Measurements from ENCODE around the gene ROR1.

The ROR1 gene

DNA sequence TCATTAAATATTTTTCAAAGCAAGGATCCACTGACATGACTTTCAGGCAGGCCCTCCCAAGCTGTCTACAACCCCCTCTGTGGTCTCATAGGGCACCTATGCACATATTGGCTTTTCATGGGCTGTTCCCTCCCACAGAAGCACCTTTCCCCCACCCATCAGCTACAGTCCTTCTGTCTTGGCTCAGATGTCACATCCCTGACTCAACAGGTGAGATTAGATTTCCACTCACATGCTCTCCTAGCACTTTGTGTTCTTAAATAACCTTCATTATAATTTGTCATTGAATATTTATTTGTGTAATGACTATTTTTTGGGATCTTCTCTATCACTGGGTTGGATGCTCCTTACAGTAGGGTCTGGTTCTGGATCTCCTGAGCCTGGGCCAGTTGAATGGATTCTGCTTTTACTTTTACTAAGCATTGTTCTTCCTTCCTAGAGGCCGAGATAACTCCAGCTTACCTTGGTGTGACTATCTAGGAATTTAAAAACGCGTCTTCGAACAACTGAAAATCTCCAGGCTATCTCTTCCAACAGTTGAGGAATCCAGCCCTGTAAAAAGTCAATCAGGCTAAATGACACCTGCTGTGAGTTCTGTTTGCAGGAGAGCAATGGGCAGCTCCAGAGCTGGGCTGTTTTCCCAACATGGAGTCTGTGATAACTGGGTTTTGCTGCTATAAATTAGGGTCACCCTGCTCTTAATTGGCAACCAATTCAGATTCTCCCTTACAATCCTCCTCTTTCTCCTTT is 16.2 kb downstream of the ROR1 start:
- Histone ChIP-seq H3K9me3 (ENCODE audit: control insufficient read depth, low read length) (no peaks in the 10 kb centered on the region), H3K27me3 (replicated peaks; ENCODE audit: control insufficient read depth, insufficient read depth, low read length, poor library complexity, severe bottlenecking) (no peaks in the 10 kb centered on the region), H3K27ac (ENCODE audit: insufficient read depth, low read length, poor library complexity, severe bottlenecking) (no peak overlapping the region), H3K4me1 (ENCODE audit: control insufficient read depth, insufficient read depth, low read length, poor library complexity, severe bottlenecking) (no peaks in the 10 kb centered on the region), H3K4me3 (ENCODE audit: insufficient read depth, low read depth, low read length, poor library complexity, severe bottlenecking) (no peak overlapping the region), H3K36me3 (ENCODE audit: control insufficient read depth, insufficient read depth, low read length) (no peaks in the 10 kb centered on the region)
- DNase-seq, result no peak

DNA sequence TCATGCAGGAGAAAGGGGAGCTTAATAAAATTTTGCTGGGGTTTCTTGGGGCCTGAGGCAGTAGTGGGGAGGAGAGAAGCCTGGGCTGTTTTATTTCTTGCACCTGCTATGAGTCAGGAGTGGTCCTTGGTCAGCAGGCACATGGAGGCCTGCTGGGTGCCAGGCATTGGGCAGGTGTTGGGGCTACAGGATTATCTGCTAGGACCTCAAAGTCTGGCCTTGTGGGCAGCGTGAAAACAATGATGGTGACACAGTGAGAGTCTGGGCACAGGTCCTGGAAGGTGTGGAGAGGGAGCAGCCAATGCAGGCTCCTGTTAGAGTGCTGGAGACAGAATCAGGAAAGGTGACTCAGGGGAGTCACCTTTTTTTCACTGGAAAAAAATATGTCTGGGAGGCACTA is 17.2 kb downstream of the ROR1 start:
- Histone ChIP-seq H3K9me3 (ENCODE audit: control insufficient read depth, low read length) (no peaks in the 10 kb centered on the region), H3K27me3 (replicated peaks; ENCODE audit: control insufficient read depth, insufficient read depth, low read length, poor library complexity, severe bottlenecking) (no peaks in the 10 kb centered on the region), H3K4me3 (ENCODE audit: insufficient read depth, low read depth, low read length, poor library complexity, severe bottlenecking) (no peak overlapping the region), H3K4me1 (ENCODE audit: control insufficient read depth, insufficient read depth, low read length, poor library complexity, severe bottlenecking) (no peaks in the 10 kb centered on the region), H3K36me3 (ENCODE audit: control insufficient read depth, insufficient read depth, low read length) (no peaks in the 10 kb centered on the region), H3K27ac (ENCODE audit: insufficient read depth, low read length, poor library complexity, severe bottlenecking) (no peak overlapping the region)
- DNase-seq, result no peak

- Histone ChIP-seq H3K36me3 (ENCODE audit: control insufficient read depth, insufficient read depth, low read length) (no peaks in the 10 kb centered on the region), H3K4me3 (ENCODE audit: insufficient read depth, low read depth, low read length, poor library complexity, severe bottlenecking) (no peak overlapping the region), H3K4me1 (ENCODE audit: control insufficient read depth, insufficient read depth, low read length, poor library complexity, severe bottlenecking) (no peaks in the 10 kb centered on the region), H3K9me3 (ENCODE audit: control insufficient read depth, low read length) (no peaks in the 10 kb centered on the region), H3K27me3 (replicated peaks; ENCODE audit: control insufficient read depth, insufficient read depth, low read length, poor library complexity, severe bottlenecking) (no peaks in the 10 kb centered on the region), H3K27ac (ENCODE audit: insufficient read depth, low read length, poor library complexity, severe bottlenecking) (no peak overlapping the region)
- DNase-seq, result no peak
Observed at GRCh38 chr1:63792152-63792551, 18.3 kb downstream of the ROR1 start.

DNA sequence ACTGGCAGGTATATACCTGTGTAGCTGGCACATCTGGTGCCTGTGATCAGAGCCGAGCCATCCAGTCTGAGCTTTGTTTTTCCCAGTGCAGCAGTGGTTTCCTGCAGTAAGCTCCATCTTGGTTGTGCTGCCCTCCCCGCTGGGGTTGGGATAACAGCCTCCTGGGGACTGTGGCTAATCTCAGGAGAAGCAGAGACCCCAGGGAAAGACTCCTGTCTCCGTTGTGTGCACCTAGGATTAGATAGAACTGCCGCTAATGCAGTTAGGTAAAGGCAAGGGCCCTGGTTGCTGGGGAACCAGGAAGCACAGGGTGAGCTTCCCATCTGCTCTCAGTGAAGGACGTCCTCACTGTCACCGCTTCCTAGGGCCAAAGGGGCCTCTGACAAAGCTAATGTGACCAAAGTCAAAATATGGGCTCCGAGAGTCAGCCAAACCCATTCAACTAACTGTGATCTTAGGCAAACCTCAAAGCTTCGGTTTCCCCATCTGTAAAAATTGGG is 20.0 kb downstream of the ROR1 start:
- Histone ChIP-seq H3K9me3 (ENCODE audit: control insufficient read depth, low read length) (no peaks in the 10 kb centered on the region), H3K36me3 (ENCODE audit: control insufficient read depth, insufficient read depth, low read length) (no peaks in the 10 kb centered on the region), H3K27ac (ENCODE audit: insufficient read depth, low read length, poor library complexity, severe bottlenecking) (no peak overlapping the region), H3K27me3 (replicated peaks; ENCODE audit: control insufficient read depth, insufficient read depth, low read length, poor library complexity, severe bottlenecking) (no peaks in the 10 kb centered on the region), H3K4me1 (ENCODE audit: control insufficient read depth, insufficient read depth, low read length, poor library complexity, severe bottlenecking) (no peaks in the 10 kb centered on the region), H3K4me3 (ENCODE audit: insufficient read depth, low read depth, low read length, poor library complexity, severe bottlenecking) (no peak overlapping the region)
- DNase-seq, result no peak

DNA sequence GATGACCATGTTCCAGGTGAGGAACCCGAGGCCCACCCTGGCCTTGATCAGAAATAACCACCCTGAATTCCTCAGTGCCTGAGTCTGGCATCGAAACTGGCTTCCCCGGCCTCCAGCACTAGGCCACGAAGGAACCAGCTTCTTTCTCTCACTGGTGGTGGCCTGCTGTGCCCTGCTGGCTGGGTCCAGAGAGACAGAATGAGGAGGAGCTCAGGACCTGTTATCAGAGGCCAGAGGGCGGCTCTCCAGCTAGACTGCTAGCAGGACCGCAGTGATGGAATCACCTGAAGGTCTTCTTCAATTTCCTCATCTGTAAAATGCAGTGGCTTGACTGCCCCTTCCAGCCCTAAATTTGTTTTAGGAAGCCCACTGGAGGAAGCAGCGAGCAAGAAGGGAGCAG is 20.5 kb downstream of the ROR1 start:
- no peaks in the 10 kb centered on the region for H3K4me1 ChIP-seq (ENCODE audit: control insufficient read depth, insufficient read depth, low read length, poor library complexity, severe bottlenecking)
- H3K36me3 ChIP-seq (ENCODE audit: control insufficient read depth, insufficient read depth, low read length), result no peaks in the 10 kb centered on the region
- DNase-seq, result no peak
- H3K27ac ChIP-seq (ENCODE audit: insufficient read depth, low read length, poor library complexity, severe bottlenecking), result no peak overlapping the region
- H3K27me3 ChIP-seq (replicated peaks; ENCODE audit: control insufficient read depth, insufficient read depth, low read length, poor library complexity, severe bottlenecking), result no peaks in the 10 kb centered on the region
- H3K9me3 ChIP-seq (ENCODE audit: control insufficient read depth, low read length), result no peaks in the 10 kb centered on the region
- H3K4me3 ChIP-seq (ENCODE audit: insufficient read depth, low read depth, low read length, poor library complexity, severe bottlenecking), result no peak overlapping the region

DNA sequence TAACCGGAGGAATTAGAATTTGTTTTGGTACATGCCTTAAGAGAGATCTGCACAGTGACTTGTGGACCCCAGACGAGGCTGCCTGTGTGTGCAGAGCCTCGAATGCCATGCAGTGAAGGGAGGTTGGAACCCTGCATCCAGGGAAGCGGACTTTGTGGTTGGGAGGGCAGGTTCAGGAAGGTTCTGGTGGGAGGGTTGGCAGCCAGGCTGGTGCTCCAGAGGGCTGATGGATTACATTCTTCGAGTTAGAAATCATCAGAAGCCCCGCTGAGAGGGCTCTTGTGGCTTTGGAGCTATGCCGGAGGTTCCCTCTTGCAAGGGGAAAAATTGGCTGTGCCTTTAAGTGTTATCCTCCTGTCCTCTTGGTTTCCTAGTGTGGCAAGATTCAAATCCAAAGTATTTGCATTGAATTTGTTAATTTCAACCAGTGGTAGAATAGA is 21.1 kb downstream of the ROR1 start:
- H3K27me3 ChIP-seq (replicated peaks; ENCODE audit: control insufficient read depth, insufficient read depth, low read length, poor library complexity, severe bottlenecking), result no peaks in the 10 kb centered on the region
- H3K27ac ChIP-seq (ENCODE audit: insufficient read depth, low read length, poor library complexity, severe bottlenecking), result no peak overlapping the region
- H3K9me3 ChIP-seq (ENCODE audit: control insufficient read depth, low read length), result no peaks in the 10 kb centered on the region
- DNase-seq, result no peak
- H3K4me3 ChIP-seq (ENCODE audit: insufficient read depth, low read depth, low read length, poor library complexity, severe bottlenecking), result no peak overlapping the region
- H3K4me1 ChIP-seq (ENCODE audit: control insufficient read depth, insufficient read depth, low read length, poor library complexity, severe bottlenecking), result no peaks in the 10 kb centered on the region
- H3K36me3 ChIP-seq (ENCODE audit: control insufficient read depth, insufficient read depth, low read length), result no peaks in the 10 kb centered on the region

DNA sequence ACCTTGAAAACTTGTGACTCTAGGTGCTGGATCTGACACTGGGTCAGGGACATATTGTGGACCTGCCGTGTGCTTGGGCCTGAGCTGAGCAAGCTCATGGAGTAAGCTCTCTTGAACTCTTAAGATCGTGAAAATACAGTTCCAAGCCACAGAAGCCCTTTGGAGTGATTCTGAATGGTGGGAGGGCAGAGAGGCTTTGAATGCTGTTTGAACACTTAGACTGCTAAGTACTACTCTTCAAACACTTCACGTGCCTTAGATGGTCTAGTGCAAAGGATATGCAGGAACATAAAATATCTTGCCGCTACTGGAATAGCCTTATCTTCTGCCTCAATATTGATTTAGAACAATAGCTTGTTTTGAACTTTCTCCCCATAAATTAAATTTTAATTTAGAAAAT is 21.6 kb downstream of the ROR1 start:
- no peaks in the 10 kb centered on the region for H3K27me3 ChIP-seq (replicated peaks; ENCODE audit: control insufficient read depth, insufficient read depth, low read length, poor library complexity, severe bottlenecking)
- no peaks in the 10 kb centered on the region for H3K9me3 ChIP-seq (ENCODE audit: control insufficient read depth, low read length)
- H3K4me3 ChIP-seq (ENCODE audit: insufficient read depth, low read depth, low read length, poor library complexity, severe bottlenecking), result no peak overlapping the region
- DNase-seq, result no peak
- H3K4me1 ChIP-seq (ENCODE audit: control insufficient read depth, insufficient read depth, low read length, poor library complexity, severe bottlenecking), result no peaks in the 10 kb centered on the region
- no peak overlapping the region for H3K27ac ChIP-seq (ENCODE audit: insufficient read depth, low read length, poor library complexity, severe bottlenecking)
- no peaks in the 10 kb centered on the region for H3K36me3 ChIP-seq (ENCODE audit: control insufficient read depth, insufficient read depth, low read length)

DNA sequence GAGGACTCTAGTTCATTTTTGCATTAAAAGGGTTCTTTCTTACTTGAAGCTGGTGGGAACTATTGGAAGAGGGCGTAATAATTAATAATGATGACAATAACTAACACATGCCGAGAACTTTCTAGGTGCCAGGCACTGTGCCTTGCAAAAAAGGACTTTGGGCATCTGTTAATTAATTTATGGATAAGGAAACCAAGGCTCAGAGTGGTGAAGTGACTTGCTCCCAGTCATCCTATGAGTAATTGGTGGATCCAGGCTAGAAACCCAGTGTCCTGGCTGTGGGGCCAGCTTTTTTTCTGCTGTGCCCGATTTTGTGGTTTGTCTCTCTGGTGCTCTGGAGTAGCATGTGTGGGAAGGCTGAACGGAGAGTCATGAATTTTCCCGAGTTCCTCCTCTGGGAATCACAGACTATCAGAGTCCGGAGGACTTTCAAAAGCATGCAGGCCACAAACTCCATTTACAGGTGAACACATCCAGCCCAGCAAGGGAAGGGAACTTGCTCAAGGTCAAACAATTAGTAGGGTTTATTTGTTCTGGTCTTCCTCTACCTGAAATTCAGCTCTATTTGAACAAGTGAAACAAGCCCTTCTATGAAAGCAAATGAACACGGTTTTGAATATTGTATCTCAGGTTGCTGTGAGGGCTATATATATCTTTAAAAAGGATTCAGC is 23.4 kb downstream of the ROR1 start:
- Histone ChIP-seq H3K4me1 (ENCODE audit: control insufficient read depth, insufficient read depth, low read length, poor library complexity, severe bottlenecking) (no peaks in the 10 kb centered on the region), H3K36me3 (ENCODE audit: control insufficient read depth, insufficient read depth, low read length) (no peaks in the 10 kb centered on the region), H3K4me3 (ENCODE audit: insufficient read depth, low read depth, low read length, poor library complexity, severe bottlenecking) (no peak overlapping the region), H3K27ac (ENCODE audit: insufficient read depth, low read length, poor library complexity, severe bottlenecking) (no peak overlapping the region), H3K27me3 (replicated peaks; ENCODE audit: control insufficient read depth, insufficient read depth, low read length, poor library complexity, severe bottlenecking) (no peaks in the 10 kb centered on the region), H3K9me3 (ENCODE audit: control insufficient read depth, low read length) (no peaks in the 10 kb centered on the region)
- no peak for DNase-seq

GRCh38 chr1:63798284-63798683 is 24.5 kb downstream of the ROR1 start:
- no peaks in the 10 kb centered on the region for H3K36me3 ChIP-seq (ENCODE audit: control insufficient read depth, insufficient read depth, low read length)
- H3K27ac ChIP-seq (ENCODE audit: insufficient read depth, low read length, poor library complexity, severe bottlenecking), result no peak overlapping the region
- H3K9me3 ChIP-seq (ENCODE audit: control insufficient read depth, low read length), result no peaks in the 10 kb centered on the region
- H3K27me3 ChIP-seq (replicated peaks; ENCODE audit: control insufficient read depth, insufficient read depth, low read length, poor library complexity, severe bottlenecking), result no peaks in the 10 kb centered on the region
- no peaks in the 10 kb centered on the region for H3K4me1 ChIP-seq (ENCODE audit: control insufficient read depth, insufficient read depth, low read length, poor library complexity, severe bottlenecking)
- H3K4me3 ChIP-seq (ENCODE audit: insufficient read depth, low read depth, low read length, poor library complexity, severe bottlenecking), result no peak overlapping the region
- no peak for DNase-seq

DNA sequence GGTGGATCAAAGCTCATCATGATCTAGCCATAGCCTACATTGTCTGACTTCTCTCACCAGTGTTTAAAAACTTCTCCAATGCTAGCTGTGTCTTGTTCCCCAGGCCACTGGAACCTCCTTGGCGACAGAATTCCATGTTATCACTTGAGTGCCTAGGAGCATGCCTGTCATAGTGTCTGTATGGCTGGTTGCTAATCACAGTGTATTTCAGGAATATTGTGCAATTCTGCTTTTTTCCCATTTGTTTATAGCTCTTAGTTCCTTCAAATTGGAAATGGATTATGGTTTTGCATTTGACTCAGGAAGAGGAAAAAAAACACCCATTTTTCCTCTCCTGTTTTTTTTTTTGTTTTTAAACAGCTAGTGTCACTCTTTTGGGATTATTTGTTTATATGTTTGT is 25.5 kb downstream of the ROR1 start:
- Histone ChIP-seq H3K4me1 (ENCODE audit: control insufficient read depth, insufficient read depth, low read length, poor library complexity, severe bottlenecking) (no peaks in the 10 kb centered on the region), H3K36me3 (ENCODE audit: control insufficient read depth, insufficient read depth, low read length) (no peaks in the 10 kb centered on the region), H3K9me3 (ENCODE audit: control insufficient read depth, low read length) (no peaks in the 10 kb centered on the region), H3K4me3 (ENCODE audit: insufficient read depth, low read depth, low read length, poor library complexity, severe bottlenecking) (no peak overlapping the region), H3K27ac (ENCODE audit: insufficient read depth, low read length, poor library complexity, severe bottlenecking) (no peak overlapping the region), H3K27me3 (replicated peaks; ENCODE audit: control insufficient read depth, insufficient read depth, low read length, poor library complexity, severe bottlenecking) (no peaks in the 10 kb centered on the region)
- no peak for DNase-seq
